ENCODE data around the gene FEM1C.

Gene FEM1C

GRCh38 chr5:115544436-115545350 is at the start of gene FEM1C:
FEM1C (minus strand) TSS chr5:115544775; CDS start chr5:115543493, 1,282 bp downstream.
- peak; percentile 95 for DNase-seq (ENCODE audit: low read depth)

GRCh38 chr5:115589043-115589442 is 44.5 kb upstream of the FEM1C start:
- no peak for DNase-seq (ENCODE audit: low read depth)

GRCh38 chr5:115588640-115589039 is 44.1 kb upstream of the FEM1C start:
- DNase-seq (ENCODE audit: low read depth) = no peak

GRCh38 chr5:115586525-115587146 is 42.1 kb upstream of the FEM1C start:
- DNase-seq (ENCODE audit: low read depth) = no peak

- DNase-seq (ENCODE audit: low read depth) = no peak
These were observed 40.7 kb upstream of the FEM1C start for GRCh38 chr5:115585265-115585664.

- no peak for DNase-seq (ENCODE audit: low read depth)
These were observed 39.9 kb upstream of the FEM1C start for GRCh38 chr5:115584501-115584900.

- no peak for DNase-seq (ENCODE audit: low read depth)
These were observed 38.9 kb upstream of the FEM1C start for GRCh38 chr5:115583474-115583873.

GRCh38 chr5:115580941-115581340 is 36.4 kb upstream of the FEM1C start:
- DNase-seq (ENCODE audit: low read depth) = no peak

GRCh38 chr5:115579747-115580173 is 35.2 kb upstream of the FEM1C start:
- no peak for DNase-seq (ENCODE audit: low read depth)

GRCh38 chr5:115579216-115579615 is 34.6 kb upstream of the FEM1C start:
- DNase-seq (ENCODE audit: low read depth) = no peak

GRCh38 chr5:115578657-115579056 is 34.1 kb upstream of the FEM1C start:
- no peak for DNase-seq (ENCODE audit: low read depth)

- no peak for DNase-seq (ENCODE audit: low read depth)
These were observed 33.2 kb upstream of the FEM1C start for GRCh38 chr5:115577741-115578140.

GRCh38 chr5:115577329-115577728 is 32.8 kb upstream of the FEM1C start:
- no peak for DNase-seq (ENCODE audit: low read depth)

- DNase-seq (ENCODE audit: low read depth) = no peak
These were observed 30.8 kb upstream of the FEM1C start for GRCh38 chr5:115575167-115576070.

- no peak for DNase-seq (ENCODE audit: low read depth)
These were observed 28.6 kb upstream of the FEM1C start for GRCh38 chr5:115573133-115573532.

- no peak for DNase-seq (ENCODE audit: low read depth)
These were observed 26.9 kb upstream of the FEM1C start for GRCh38 chr5:115571441-115571878.

- DNase-seq (ENCODE audit: low read depth) = no peak
These were observed 24.1 kb upstream of the FEM1C start for GRCh38 chr5:115568668-115569067.

- no peak for DNase-seq (ENCODE audit: low read depth)
These were observed 20.7 kb upstream of the FEM1C start for GRCh38 chr5:115565233-115565632.

GRCh38 chr5:115561176-115561575 is 16.6 kb upstream of the FEM1C start:
- no peak for DNase-seq (ENCODE audit: low read depth)

GRCh38 chr5:115559524-115559923 is 14.9 kb upstream of the FEM1C start:
- DNase-seq (ENCODE audit: low read depth) = no peak

- no peak for DNase-seq (ENCODE audit: low read depth)
These were observed 13.9 kb upstream of the FEM1C start for GRCh38 chr5:115558388-115558956.
